NK-92 (cell line): ENCODE measurements around the gene CRADD.
"Not testable (repeated sequence)": the region's sequence is repeated elsewhere in the genome, so short reads cannot be mapped to it uniquely, and the experiment has no call there.

Experiments used
- DNase-seq: peaks from one replicate; lab custom pipeline; 2025; ENCODE audit not compliant: unreplicated experiment; lab: John Stamatoyannopoulos, UW

Gene CRADD

GRCh38 chr12:93756288-93756687 is 79.1 kb downstream of the CRADD start:
- no peak for DNase-seq

- DNase-seq = no peak
Observed at GRCh38 chr12:93757792-93758694, 80.9 kb downstream of the CRADD start.

- no peak for DNase-seq
Observed at GRCh38 chr12:93758801-93759373, 81.7 kb downstream of the CRADD start.

GRCh38 chr12:93759512-93760081 is 82.4 kb downstream of the CRADD start:
- no peak for DNase-seq

GRCh38 chr12:93760275-93760875 is 83.2 kb downstream of the CRADD start:
- DNase-seq = no peak

GRCh38 chr12:93762059-93762719 is 85.0 kb downstream of the CRADD start:
- DNase-seq = no peak

- DNase-seq = no peak
Observed at GRCh38 chr12:93762912-93763553, 85.9 kb downstream of the CRADD start.

- DNase-seq = no peak
Observed at GRCh38 chr12:93763746-93764147, 86.6 kb downstream of the CRADD start.

- DNase-seq = no peak
Observed at GRCh38 chr12:93766371-93766770, 89.2 kb downstream of the CRADD start.

- no peak for DNase-seq
Observed at GRCh38 chr12:93766796-93767523, 89.8 kb downstream of the CRADD start.

GRCh38 chr12:93767524-93767863 is 90.3 kb downstream of the CRADD start:
- DNase-seq = no peak

GRCh38 chr12:93772003-93772700 is 95.0 kb downstream of the CRADD start:
- no peak for DNase-seq

- no peak for DNase-seq
Observed at GRCh38 chr12:93773122-93773871, 96.1 kb downstream of the CRADD start.

- DNase-seq = no peak
Observed at GRCh38 chr12:93776581-93777018, 99.4 kb downstream of the CRADD start.

GRCh38 chr12:93777254-93777653 is 100.1 kb downstream of the CRADD start:
- no peak for DNase-seq

GRCh38 chr12:93778306-93778705 is 101.1 kb downstream of the CRADD start:
- DNase-seq = no peak

- no peak for DNase-seq
Observed at GRCh38 chr12:93778766-93779165, 101.6 kb downstream of the CRADD start.

GRCh38 chr12:93780101-93780641 is 103.0 kb downstream of the CRADD start:
- DNase-seq = no peak

GRCh38 chr12:93780886-93781285 is 103.7 kb downstream of the CRADD start:
- DNase-seq = not testable (repeated sequence)
